ENCODE results near the gene PCDHGA6.

Gene PCDHGA6

DNA sequence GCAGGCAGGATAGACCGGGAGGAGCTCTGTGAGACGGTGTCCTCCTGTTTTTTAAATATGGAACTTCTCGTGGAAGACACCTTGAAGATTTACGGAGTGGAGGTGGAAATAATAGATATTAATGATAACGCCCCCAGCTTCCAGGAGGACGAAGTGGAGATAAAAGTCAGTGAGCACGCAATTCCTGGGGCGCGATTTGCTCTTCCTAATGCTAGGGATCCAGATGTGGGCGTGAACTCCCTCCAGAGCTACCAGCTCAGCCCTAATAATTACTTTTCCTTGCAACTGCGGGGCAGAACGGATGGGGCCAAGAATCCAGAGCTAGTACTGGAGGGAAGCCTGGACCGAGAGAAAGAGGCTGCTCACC lies 47.8 kb downstream of the PCDHGA6 start:
- DNase-seq (ENCODE audit: low spot score): no peak

DNA sequence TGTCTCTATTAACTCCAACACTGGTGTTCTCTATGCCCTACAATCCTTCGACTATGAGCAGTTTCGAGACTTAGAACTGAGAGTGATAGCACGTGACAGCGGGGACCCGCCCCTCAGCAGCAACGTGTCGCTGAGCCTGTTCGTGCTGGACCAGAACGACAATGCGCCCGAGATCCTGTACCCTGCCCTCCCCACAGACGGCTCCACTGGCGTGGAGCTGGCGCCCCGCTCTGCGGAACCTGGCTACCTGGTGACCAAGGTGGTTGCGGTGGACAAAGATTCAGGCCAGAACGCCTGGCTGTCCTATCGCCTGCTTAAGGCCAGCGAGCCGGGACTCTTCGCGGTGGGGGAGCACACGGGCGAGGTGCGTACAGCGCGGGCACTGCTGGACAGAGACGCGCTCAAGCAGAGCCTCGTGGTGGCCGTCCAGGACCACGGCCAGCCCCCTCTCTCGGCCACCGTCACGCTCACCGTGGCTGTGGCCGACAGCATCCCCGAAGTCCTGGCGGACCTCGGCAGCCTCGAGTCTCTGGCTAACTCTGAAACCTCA lies 49.1 kb downstream of the PCDHGA6 start:
- DNase-seq (ENCODE audit: low spot score): no peak

DNA sequence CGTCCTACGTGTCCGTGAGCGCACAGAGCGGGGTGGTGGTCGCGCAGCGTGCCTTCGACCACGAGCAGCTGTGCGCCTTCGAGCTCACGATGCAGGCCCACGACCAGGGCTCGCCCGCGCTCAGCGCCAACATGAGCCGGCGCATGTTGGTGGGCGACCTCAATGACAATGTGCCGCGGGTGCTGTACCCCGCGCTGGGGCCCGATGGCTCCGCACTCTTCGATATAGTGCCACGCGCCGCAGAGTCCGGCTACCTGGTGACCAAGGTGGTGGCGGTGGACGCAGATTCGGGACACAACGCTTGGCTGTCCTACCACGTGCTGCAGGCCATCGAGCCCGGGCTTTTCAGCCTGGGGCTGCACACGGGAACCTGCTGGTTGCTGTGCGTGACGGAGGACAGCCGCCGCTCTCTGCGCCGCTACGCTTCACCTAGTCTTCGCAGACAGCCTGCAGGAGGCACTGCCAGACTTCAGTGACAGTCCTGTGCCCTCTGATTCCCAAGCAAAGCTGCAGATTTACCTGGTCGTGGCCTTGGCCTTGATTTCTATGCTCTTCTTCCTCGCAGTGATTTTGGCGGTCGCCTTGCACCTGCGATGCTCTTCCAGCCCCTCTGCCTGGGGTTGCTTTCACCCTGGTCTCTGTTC lies 54.2 kb downstream of the PCDHGA6 start:
- no peak for DNase-seq (ENCODE audit: low spot score)

Measured in activated CD4-positive, alpha-beta T cell treated with anti-CD3 and anti-CD28 coated beads, Interleukin-2, Interleukin-4, amounts not matched to agents 100 ng/mL and 50 ng/mL, durations not matched to agents 16 hours and 8 hours (primary cell).